DOHH2 (cell line): ENCODE measurements around the gene FOXRED2.

ENCODE experiments used
- H3F3A ChIP-seq: fragments of 200-600 bp; sonication (generic), shearing (Covaris generic); 2 replicates; pipeline ENCODE4 v1.6.0; 2016; ENCODE audit warnings: antibody characterized with exemption, mild to moderate bottlenecking; ENCODE audit not compliant: control insufficient read depth, insufficient read depth
- H3K27ac ChIP-seq: fragments of 200-600 bp; sonication (generic); 2 replicates; pipeline ENCODE4 v1.5.1; 2014; ENCODE audit warnings: low read depth, mild to moderate bottlenecking, low read length, moderate library complexity
- H3K27me3 ChIP-seq: fragments of 200-600 bp; sonication (generic); 2 replicates; pipeline ENCODE4 v1.6.1; 2014; ENCODE audit warnings: mild to moderate bottlenecking, low read length, mixed read lengths; ENCODE audit not compliant: control insufficient read depth
- H3K36me3 ChIP-seq: fragments of 200-600 bp; sonication (generic); 2 replicates; pipeline ENCODE4 v1.6.1; 2014; ENCODE audit warnings: mild to moderate bottlenecking, low read length, moderate library complexity, mixed read lengths; ENCODE audit not compliant: control insufficient read depth
- H3K4me1 ChIP-seq: fragments of 200-600 bp; sonication (generic); 2 replicates; pipeline ENCODE4 v1.6.1; 2014; ENCODE audit warnings: mild to moderate bottlenecking, low read length, mixed read lengths; ENCODE audit not compliant: control insufficient read depth
- H3K4me2 ChIP-seq: fragments of 200-600 bp; sonication (generic); 2 replicates; pipeline ENCODE4 v1.6.0; 2014; ENCODE audit warnings: mild to moderate bottlenecking, low read length, moderate library complexity
- H3K4me3 ChIP-seq: fragments of 200-600 bp; sonication (generic); 2 replicates; pipeline ENCODE4 v1.5.1; 2014; ENCODE audit warnings: mild to moderate bottlenecking, low read length, mixed read lengths
- H3K79me2 ChIP-seq: fragments of 200-600 bp; sonication (generic); 2 replicates; pipeline ENCODE4 v1.6.1; 2014; ENCODE audit warnings: mild to moderate bottlenecking, low read length, mixed read lengths; ENCODE audit not compliant: control insufficient read depth
- H3K9me2 ChIP-seq: fragments of 200-600 bp; sonication (generic); replicated peaks from 2 replicates; pipeline ENCODE4 v1.6.1; 2014; ENCODE audit warnings: mild to moderate bottlenecking, low read length, mixed read lengths; ENCODE audit not compliant: control insufficient read depth
- H3K9me3 ChIP-seq: fragments of 200-600 bp; sonication (generic); 2 replicates; pipeline ENCODE4 v1.6.1; 2014; ENCODE audit warnings: antibody characterized with exemption, low read length, mixed read lengths; ENCODE audit not compliant: control insufficient read depth, insufficient read depth
- H4K20me1 ChIP-seq: fragments of 200-600 bp; sonication (generic); 2 replicates; pipeline ENCODE4 v1.6.0; 2014; ENCODE audit warnings: low read depth, mild to moderate bottlenecking, antibody characterized with exemption, low read length, moderate library complexity; ENCODE audit not compliant: control insufficient read depth, insufficient read depth
- CTCF ChIP-seq: fragments of 200-600 bp; sonication (generic); IDR thresholded peaks from one replicate; pipeline ENCODE4 v1.5.1; 2014; ENCODE audit warnings: antibody characterized with exemption, mild to moderate bottlenecking, low read depth, low read length; ENCODE audit not compliant: poor library complexity, severe bottlenecking
- EZH2phosphoT487 ChIP-seq: fragments of 200-600 bp; sonication (generic); IDR thresholded peaks from 2 replicates; pipeline ENCODE4 v1.6.1; 2017; ENCODE audit warnings: borderline replicate concordance, mild to moderate bottlenecking, antibody characterized with exemption, low read length, moderate library complexity, mixed read lengths

The FOXRED2 gene

GRCh38 chr22:36510966-36511881 lies 4.4 kb upstream of the FOXRED2 start:
- H3K27me3 ChIP-seq: no peaks in the 10 kb centered on the region
- no peaks in the 10 kb centered on the region for H3K9me2 ChIP-seq
- H3K4me1 ChIP-seq: peaks cover 13% of the 10 kb centered on the region
- peaks cover 61% of the 10 kb centered on the region for H3K36me3 ChIP-seq
- H3F3A ChIP-seq: peaks cover 38% of the 10 kb centered on the region
- H3K4me3 ChIP-seq: no peak overlapping the region
- peak; percentile 56 for TF ChIP-seq CTCF
- no peak for TF ChIP-seq EZH2phosphoT487
- no peaks in the 10 kb centered on the region for H3K9me3 ChIP-seq
- H3K4me2 ChIP-seq: no peak overlapping the region
- peaks cover 3% of the 10 kb centered on the region for H3K79me2 ChIP-seq
- no peak overlapping the region for H3K27ac ChIP-seq
- H4K20me1 ChIP-seq: no peaks in the 10 kb centered on the region

- Histone ChIP-seq H3K4me3 (no peak overlapping the region), H3K27ac (no peak overlapping the region), H3K4me1 (peaks cover 22% of the 10 kb centered on the region), H3K4me2 (no peak overlapping the region), H3K36me3 (peaks cover 58% of the 10 kb centered on the region), H3K27me3 (no peaks in the 10 kb centered on the region), H3K79me2 (peaks cover 11% of the 10 kb centered on the region), H4K20me1 (no peaks in the 10 kb centered on the region), H3F3A (peaks cover 38% of the 10 kb centered on the region), H3K9me2 (no peaks in the 10 kb centered on the region), H3K9me3 (no peaks in the 10 kb centered on the region)
- TF ChIP-seq EZH2phosphoT487: no peak
- TF ChIP-seq CTCF: no peak
Measured at GRCh38 chr22:36510384-36510783, 3.5 kb upstream of the FOXRED2 start.

GRCh38 chr22:36507518-36508010 lies 724 bp upstream of the FOXRED2 start:
- peaks cover 16% of the 10 kb centered on the region for H3K79me2 ChIP-seq
- peak overlapping the region; percentile 58; the same call in 1 of the 2 replicates for H3K27ac ChIP-seq
- no peaks in the 10 kb centered on the region for H3K9me3 ChIP-seq
- no peaks in the 10 kb centered on the region for H3K9me2 ChIP-seq
- no peak for TF ChIP-seq EZH2phosphoT487
- no peak for TF ChIP-seq CTCF
- H3K4me1 ChIP-seq: peaks cover 26% of the 10 kb centered on the region
- peaks cover 49% of the 10 kb centered on the region for H3K36me3 ChIP-seq
- peak overlapping the region; percentile 75 for H3K4me3 ChIP-seq
- no peaks in the 10 kb centered on the region for H3K27me3 ChIP-seq
- peaks cover 31% of the 10 kb centered on the region for H3F3A ChIP-seq
- peak overlapping the region; percentile 75 for H3K4me2 ChIP-seq
- no peaks in the 10 kb centered on the region for H4K20me1 ChIP-seq
